ENCODE measurements around the gene PNKD.

- no peak for TF ChIP-seq CTCF (IDR thresholded peaks at IDR 0.05)
- TF ChIP-seq EP300 (IDR thresholded peaks at IDR 0.05): no peak
These were observed 7.6 kb downstream of the PNKD start for GRCh38 chr2:218277921-218278320.
